Endothelial cell of umbilical vein (primary cell): ENCODE results near the gene ZFP62. TPM values are rescaled to one million over a fixed set of nuclear protein-coding genes. Genes with fewer than 3 reads are reported as not detected.

Experiments
- BruUV-seq: library from RNA; stranded (reverse); fragments of 400-500 nt; replicated peaks from 2 replicates; lab custom pipeline; 2021; lab: Mats Ljungman, UMichigan
- CTCF ChIA-PET: fragments of 300-600, 350-600 bp; sonication (Branson Sonifier 250); formaldehyde crosslinking; loops from one replicate; lab custom pipeline; 2021; ENCODE audit warnings: antibody characterized with exemption, inconsistent platforms; lab: Charles Lee
- POLR2A ChIA-PET: fragments of 300-600, 350-600 bp; sonication (Branson Sonifier 250); formaldehyde crosslinking; loops from one replicate; lab custom pipeline; 2021; ENCODE audit warnings: antibody characterized with exemption, inconsistent platforms; lab: Charles Lee
- DNase-seq: peaks from one replicate; pipeline ENCODE4 v3.0.0-alpha.2; 2011; ENCODE audit warnings: low read depth, low spot score
- FAIRE-seq: peaks from 2 replicates; lab custom pipeline; 2011; peaks lifted over from hg19 to GRCh38; lab: Jason Lieb, UNC
- H2AFZ ChIP-seq: 2 replicates; pipeline ENCODE4 v1.6.0; 2012; ENCODE audit warnings: low read depth, low read length, control low read depth, inconsistent platforms
- H3K27ac ChIP-seq: 2 replicates; pipeline ENCODE4 v1.5.1; 2011; ENCODE audit warnings: low read depth, mild to moderate bottlenecking, control low read depth, low read length, moderate library complexity; ENCODE audit not compliant: insufficient read depth
- H3K27me3 ChIP-seq, 2 experiments: 2 replicates each; pipeline versions ENCODE4 v1.6.0 to v1.6.1; 2011; ENCODE audit warnings: low read length in 2 of 2, mixed read lengths in 1 of 2; ENCODE audit not compliant: control insufficient read depth in 2 of 2, insufficient read depth in 2 of 2
- H3K36me3 ChIP-seq, 2 experiments: 2 replicates in 1 of 2; 3 replicates in 1 of 2; pipeline ENCODE4 v1.5.1; 2011; ENCODE audit warnings: low read length in 2 of 2, mild to moderate bottlenecking in 1 of 2, moderate library complexity in 1 of 2; ENCODE audit not compliant: control insufficient read depth in 2 of 2, insufficient read depth in 2 of 2; ENCODE audit errors: extremely low read depth in 1 of 2
- H3K4me1 ChIP-seq: 3 replicates; pipeline ENCODE4 v1.5.1; 2011; ENCODE audit warnings: mild to moderate bottlenecking, low read length; ENCODE audit not compliant: control insufficient read depth, insufficient read depth; ENCODE audit errors: extremely low read depth
- H3K4me2 ChIP-seq: 2 replicates; pipeline ENCODE4 v1.6.1; 2011; ENCODE audit warnings: low read length, control low read depth, mixed read lengths; ENCODE audit not compliant: insufficient read depth
- H3K4me3 ChIP-seq, 3 experiments: fragments of 200-600 bp in 1 of 3; sonication (generic), shearing (Covaris generic) in 1 of 3; replicated peaks in 1 of 3; 2 replicates each; pipeline ENCODE4 v1.5.1; 2011 to 2016; ENCODE audit warnings: control low read depth in 3 of 3, low read length in 3 of 3, mild to moderate bottlenecking in 2 of 3, inconsistent platforms in 1 of 3, low read depth in 1 of 3, moderate library complexity in 1 of 3; ENCODE audit not compliant: insufficient read depth in 1 of 3
- H3K79me2 ChIP-seq: 2 replicates; pipeline ENCODE4 v1.6.0; 2012; ENCODE audit warnings: low read length, inconsistent platforms; ENCODE audit not compliant: control insufficient read depth, insufficient read depth
- H3K9ac ChIP-seq: replicated peaks from 2 replicates; pipeline ENCODE3; 2011; ENCODE audit warnings: low read length, control low read depth; ENCODE audit not compliant: insufficient read depth; ENCODE audit errors: extremely low read depth
- H3K9me1 ChIP-seq: replicated peaks from 3 replicates; pipeline ENCODE4 v1.6.0; 2011; ENCODE audit warnings: mild to moderate bottlenecking, low read length; ENCODE audit not compliant: control insufficient read depth, insufficient read depth; ENCODE audit errors: extremely low read depth
- H3K9me3 ChIP-seq: replicated peaks from 2 replicates; pipeline ENCODE4 v1.5.1; 2012; ENCODE audit warnings: low read length, inconsistent platforms; ENCODE audit not compliant: control insufficient read depth, insufficient read depth
- H4K20me1 ChIP-seq: replicated peaks from 2 replicates; pipeline ENCODE3; 2011; ENCODE audit warnings: mild to moderate bottlenecking, low read length; ENCODE audit not compliant: control insufficient read depth, insufficient read depth; ENCODE audit errors: extremely low read depth
- CTCF ChIP-seq, 2 donors: IDR thresholded peaks; 1 replicate in 1 of 2; 2 replicates in 1 of 2; pipeline ENCODE4 v1.5.1; 2011; ENCODE audit warnings: low read length in 2 of 2, mild to moderate bottlenecking in 2 of 2, moderate library complexity in 2 of 2, control low read depth in 1 of 2, inconsistent platforms in 1 of 2, low read depth in 1 of 2; ENCODE audit not compliant: insufficient read depth in 1 of 2; ENCODE audit errors: extremely low read depth in 1 of 2
- EZH2 ChIP-seq: IDR thresholded peaks from 2 replicates; pipeline ENCODE4 v1.6.1; 2012; ENCODE audit warnings: borderline replicate concordance, low read depth, mild to moderate bottlenecking, moderate library complexity, low read length, inconsistent platforms; ENCODE audit not compliant: severe bottlenecking
- FOS ChIP-seq: IDR thresholded peaks from 2 replicates; pipeline ENCODE4 v1.6.1; 2011; ENCODE audit warnings: mild to moderate bottlenecking, low read length, moderate library complexity, borderline replicate concordance; ENCODE audit not compliant: insufficient read depth
- GATA2 ChIP-seq: IDR thresholded peaks from 2 replicates; pipeline ENCODE4 v1.7.0; 2011; ENCODE audit warnings: low read depth, mild to moderate bottlenecking, moderate library complexity, mixed read lengths, low read length; ENCODE audit not compliant: insufficient read length, insufficient read depth
- JUN ChIP-seq: IDR thresholded peaks from 2 replicates; pipeline ENCODE4 v1.6.1; 2011; ENCODE audit warnings: borderline replicate concordance, low read depth; ENCODE audit not compliant: insufficient read length, insufficient read depth
- MYC ChIP-seq: IDR thresholded peaks from one replicate; pipeline ENCODE4 v1.6.1; 2011; ENCODE audit warnings: mild to moderate bottlenecking, low read depth, low read length
- POLR2A ChIP-seq: IDR thresholded peaks from 2 replicates; pipeline ENCODE4 v1.6.1; 2012; ENCODE audit warnings: low read depth, mild to moderate bottlenecking, control low read depth, low read length
- POLR2AphosphoS5 ChIP-seq: IDR thresholded peaks from 2 replicates; pipeline ENCODE4 v1.6.1; 2012; ENCODE audit warnings: low read depth, mild to moderate bottlenecking, control low read depth, low read length, moderate library complexity; ENCODE audit not compliant: insufficient read depth
- dilution Hi-C: fragments of 300-500 bp; cut with MboI; formaldehyde crosslinking; loops from one replicate; pipeline ENCODE4 v1.15.0; 2019; ENCODE audit warnings: low sequenced_read_pairs; ENCODE audit not compliant: extremely low pct_ligation_motif_present
- intact Hi-C: fragments of 100-400 bp; cut with micrococcal nuclease; formaldehyde crosslinking; loops from one replicate; pipeline ENCODE4 v1.10.0; 2022
- polyA plus RNA-seq, 4 experiments: library from polyadenylated mRNA; depleted of rRNA in 3 of 4; stranded (reverse) in 3 of 4; unstranded in 1 of 4; fragments of >200 nt; gene quantifications; 2 replicates each; pipeline versions ENCODE4 v1.2.1 to v1.2.3, GENCODE V29; 2011 to 2012; ENCODE audit warnings: missing spikeins in 1 of 4
- total RNA-seq: library from RNA; stranded (reverse); gene quantifications from 2 replicates; pipeline ENCODE4 v1.2.3, GENCODE V29; 2021
- TF ChIP-seq, protein P1 (sequence below): IDR thresholded peaks from 2 replicates; pipeline ENCODE4 v1.6.1; 2011; ENCODE audit not compliant: insufficient read depth, insufficient read length

ZFP62 gene
- total and polyA plus RNA-seq, 2 donors (not counting 3 experiments of a cell fraction or from before 2014, with no cell fraction given): 3.7 to 19.7 TPM

DNA sequence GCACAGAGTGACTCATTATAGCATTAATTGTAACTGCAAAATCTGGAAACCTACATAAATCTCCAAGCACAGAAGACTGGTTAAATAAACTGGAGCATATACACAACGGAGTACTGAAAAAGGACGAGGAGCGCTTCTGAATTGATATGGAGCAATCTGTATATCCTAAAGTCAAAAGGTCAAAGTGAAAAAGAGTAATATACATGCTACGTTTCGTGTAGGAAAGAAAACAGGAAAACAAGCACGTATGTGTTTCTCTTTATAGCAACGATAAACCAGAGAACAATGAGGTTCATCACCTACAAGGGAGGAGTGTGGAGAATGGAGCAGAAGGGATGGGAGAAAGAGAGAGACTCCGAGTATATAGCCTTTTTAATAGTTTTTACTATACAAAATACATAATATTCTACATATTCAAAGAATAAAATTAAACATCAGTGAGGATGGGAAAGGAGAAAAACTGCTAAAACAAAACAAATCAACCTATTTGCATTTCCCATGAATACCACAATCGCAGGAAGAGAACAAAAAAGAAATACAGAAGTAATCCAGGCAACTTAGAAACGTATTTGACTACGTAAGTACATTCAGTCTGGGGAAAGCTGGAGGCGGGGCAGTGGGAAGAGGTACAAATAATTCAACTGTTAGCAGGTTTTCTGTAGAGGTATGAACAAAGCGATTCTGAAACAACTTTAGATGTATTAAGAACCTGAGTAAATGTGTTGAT is 7.8 kb downstream of the ZFP62 start:
- Histone ChIP-seq H3K27ac (no peak overlapping the region), H3K4me3 (no peak overlapping the region), H3K9ac (no peak overlapping the region), H2AFZ (no peak overlapping the region), H3K79me2 (no peaks in the 10 kb centered on the region), H3K4me2 (peak overlapping the region; percentile 40), H3K4me1 (peaks cover 6% of the 10 kb centered on the region), H3K36me3 (peaks cover 16 to 29% of the 10 kb centered on the region in 2 experiments), H3K9me3 (peaks cover 28% of the 10 kb centered on the region), H3K9me1 (no peaks in the 10 kb centered on the region), H4K20me1 (no peaks in the 10 kb centered on the region), H3K27me3 (no peaks in the 10 kb centered on the region)
- dilution Hi-C loops (no loop called here), intact Hi-C loops (loop anchor here (1.0 kb wide), 1 partner anchor 8 kb away; the partner anchor contains the start of gene ZFP62)
- DNase-seq: peak; percentile 40
- ChIA-PET POLR2A (interaction anchor here (0.7 kb wide), 1 partner anchor 245 kb away, joined by 3 read pairs; no protein-coding TSS in a partner anchor), CTCF (interaction anchor here (0.6 to 1.2 kb wide), 2 partner anchors 15 to 30 kb away, joined by 3 to 4 read pairs; no protein-coding TSS in a partner anchor)
- TF ChIP-seq JUN (no peak), EZH2 (no peak), CTCF (IDR thresholded peaks at IDR 0.05; ENCODE audit: extremely low read depth in 1 of 2, insufficient read depth in 1 of 2, low read depth in 1 of 2, low read length in 2 of 2) (no peak), POLR2A (no peak), MYC (no peak), FOS (no peak), POLR2AphosphoS5 (no peak), GATA2 (no peak)
- TF ChIP-seq, protein P1, sequence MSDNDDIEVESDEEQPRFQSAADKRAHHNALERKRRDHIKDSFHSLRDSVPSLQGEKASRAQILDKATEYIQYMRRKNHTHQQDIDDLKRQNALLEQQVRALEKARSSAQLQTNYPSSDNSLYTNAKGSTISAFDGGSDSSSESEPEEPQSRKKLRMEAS: no peak
- BruUV-seq: no TSS peak
- FAIRE-seq: no peak
